HEK293 (cell line): ENCODE measurements around the gene ANKRD6.

Experiments
- CTCF ChIA-PET: fragments of 350-600 bp; formaldehyde crosslinking; extraction: SDS; loops from one replicate; lab custom pipeline; 2021; ENCODE audit warnings: antibody characterized with exemption; lab: Yijun Ruan, JAX
- POLR2A ChIA-PET: fragments of 300-600 bp; formaldehyde crosslinking; extraction: SDS; loops from one replicate; lab custom pipeline; 2020; ENCODE audit warnings: antibody characterized with exemption, inconsistent platforms; lab: Yijun Ruan, JAX
- H3K27ac ChIP-seq: fragments of 200-500 bp; sonication (Bioruptor generic); 2 replicates; pipeline ENCODE4 v1.5.1; 2014; ENCODE audit warnings: low read depth, low read length, control low read depth, inconsistent platforms; ENCODE audit errors: extremely low read depth
- H3K36me3 ChIP-seq, 2 experiments: fragments of 200-500 bp in 1 of 2; sonication (Bioruptor generic) in 1 of 2; 1 replicate in 1 of 2; 2 replicates in 1 of 2; pipeline ENCODE4 v1.5.1; 2014 to 2017; ENCODE audit warnings: inconsistent platforms in 2 of 2, low read length in 2 of 2; ENCODE audit not compliant: control insufficient read depth in 2 of 2, insufficient read depth in 1 of 2
- H3K4me1 ChIP-seq: fragments of 200-500 bp; sonication (Bioruptor generic); 2 replicates; pipeline ENCODE4 v1.5.1; 2014; ENCODE audit warnings: mild to moderate bottlenecking, low read length, inconsistent platforms; ENCODE audit not compliant: control insufficient read depth, insufficient read depth
- H3K4me3 ChIP-seq: 2 replicates; pipeline ENCODE4 v1.5.1; 2011; ENCODE audit warnings: low read depth, mild to moderate bottlenecking, control low read depth, low read length, moderate library complexity
- H3K9me3 ChIP-seq: fragments of 200-500 bp; sonication (Bioruptor generic); 2 replicates; pipeline ENCODE4 v1.5.1; 2014; ENCODE audit warnings: low read depth, low read length, inconsistent platforms; ENCODE audit not compliant: control insufficient read depth, insufficient read depth
- KLF1 ChIP-seq: fragments of 450-650 bp; formaldehyde crosslinking; IDR thresholded peaks from 2 replicates; pipeline ENCODE4 v1.5.1; 2016; ENCODE audit warnings: missing biosample characterization, missing genetic modification characterization
- KLF10 ChIP-seq: fragments of 450-650 bp; IDR thresholded peaks from 2 replicates; pipeline ENCODE4 v1.5.1; 2018; ENCODE audit warnings: missing biosample characterization, mild to moderate bottlenecking, missing genetic modification characterization
- ZEB2 ChIP-seq: fragments of 450-650 bp; formaldehyde crosslinking; IDR thresholded peaks from 2 replicates; pipeline ENCODE4 v1.5.1; 2016; ENCODE audit warnings: missing biosample characterization, missing genetic modification characterization
- ZNF121 ChIP-seq: fragments of 450-650 bp; formaldehyde crosslinking; IDR thresholded peaks from 2 replicates; pipeline ENCODE4 v1.5.1; 2016; ENCODE audit warnings: missing biosample characterization, missing genetic modification characterization
- ZNF19 ChIP-seq: fragments of 450-650 bp; formaldehyde crosslinking; IDR thresholded peaks from 2 replicates; pipeline ENCODE4; 2016; ENCODE audit warnings: missing biosample characterization, missing genetic modification characterization, low read depth
- ZNF2 ChIP-seq: fragments of 450-650 bp; formaldehyde crosslinking; IDR thresholded peaks from 2 replicates; pipeline ENCODE4 v1.5.1; 2016; ENCODE audit warnings: missing biosample characterization, missing genetic modification characterization
- ZNF335 ChIP-seq: fragments of 450-650 bp; formaldehyde crosslinking; conservative IDR thresholded peaks from 2 replicates; pipeline ENCODE4 v1.5.1; 2016; ENCODE audit warnings: missing biosample characterization, missing genetic modification characterization
- ZNF354C ChIP-seq: fragments of 450-650 bp; formaldehyde crosslinking; IDR thresholded peaks from 2 replicates; pipeline ENCODE4 v1.5.1; 2016; ENCODE audit warnings: missing biosample characterization, missing genetic modification characterization, low read depth, borderline replicate concordance
- ZNF37A ChIP-seq: fragments of 450-650 bp; IDR thresholded peaks from 2 replicates; pipeline ENCODE4 v1.5.1; 2018; ENCODE audit warnings: missing biosample characterization, missing genetic modification characterization
- ZNF391 ChIP-seq: fragments of 450-650 bp; formaldehyde crosslinking; IDR thresholded peaks from 2 replicates; pipeline ENCODE4 v1.5.1; 2016; ENCODE audit warnings: low read depth, missing biosample characterization, missing genetic modification characterization, borderline replicate concordance
- ZNF510 ChIP-seq: fragments of 450-650 bp; formaldehyde crosslinking; IDR thresholded peaks from 2 replicates; pipeline ENCODE4 v1.5.1; 2018; ENCODE audit warnings: mild to moderate bottlenecking, missing genetic modification characterization, missing biosample characterization; ENCODE audit not compliant: insufficient replicate concordance
- ZNF629 ChIP-seq: fragments of 450-650 bp; formaldehyde crosslinking; IDR thresholded peaks from 2 replicates; pipeline ENCODE4 v1.5.1; 2017; ENCODE audit warnings: missing biosample characterization, missing genetic modification characterization
- ZNF654 ChIP-seq: fragments of 450-650 bp; formaldehyde crosslinking; IDR thresholded peaks from 2 replicates; pipeline ENCODE4 v1.5.1; 2016; ENCODE audit warnings: low read depth, missing biosample characterization, missing genetic modification characterization
- ZNF658 ChIP-seq: fragments of 450-650 bp; formaldehyde crosslinking; IDR thresholded peaks from 2 replicates; pipeline ENCODE4; 2016; ENCODE audit warnings: missing biosample characterization, missing genetic modification characterization
- ZNF660 ChIP-seq: fragments of 450-650 bp; IDR thresholded peaks from 2 replicates; pipeline ENCODE4 v1.5.1; 2018; ENCODE audit warnings: missing biosample characterization, mild to moderate bottlenecking, missing genetic modification characterization
- ZNF777 ChIP-seq: fragments of 450-650 bp; formaldehyde crosslinking; IDR thresholded peaks from 2 replicates; pipeline ENCODE4 v1.5.1; 2017; ENCODE audit warnings: missing biosample characterization, missing genetic modification characterization, borderline replicate concordance
- ZNF785 ChIP-seq: fragments of 450-650 bp; formaldehyde crosslinking; IDR thresholded peaks from 2 replicates; pipeline ENCODE4 v1.5.1; 2016; ENCODE audit warnings: missing biosample characterization, missing genetic modification characterization
- ZNF837 ChIP-seq: fragments of 450-650 bp; formaldehyde crosslinking; IDR thresholded peaks from 2 replicates; pipeline ENCODE4 v1.5.1; 2016; ENCODE audit warnings: missing biosample characterization, missing genetic modification characterization
- TF ChIP-seq, protein P1 (sequence below): fragments of 450-650 bp; formaldehyde crosslinking; IDR thresholded peaks from 2 replicates; pipeline ENCODE4 v1.5.1; 2016; ENCODE audit warnings: missing biosample characterization, missing genetic modification characterization
- TF ChIP-seq, protein P2 (sequence below): fragments of 450-650 bp; formaldehyde crosslinking; IDR thresholded peaks from 2 replicates; pipeline ENCODE4 v1.5.1; 2017; ENCODE audit warnings: missing biosample characterization, missing genetic modification characterization
- TF ChIP-seq, protein P3 (sequence below): fragments of 450-650 bp; formaldehyde crosslinking; IDR thresholded peaks from 2 replicates; pipeline ENCODE4 v1.5.1; 2016; ENCODE audit warnings: missing biosample characterization, missing genetic modification characterization
- TF ChIP-seq, protein P4 (sequence below): fragments of 450-650 bp; formaldehyde crosslinking; IDR thresholded peaks from 2 replicates; pipeline ENCODE4 v1.5.1; 2016; ENCODE audit warnings: missing biosample characterization, missing genetic modification characterization

The ANKRD6 gene

DNA sequence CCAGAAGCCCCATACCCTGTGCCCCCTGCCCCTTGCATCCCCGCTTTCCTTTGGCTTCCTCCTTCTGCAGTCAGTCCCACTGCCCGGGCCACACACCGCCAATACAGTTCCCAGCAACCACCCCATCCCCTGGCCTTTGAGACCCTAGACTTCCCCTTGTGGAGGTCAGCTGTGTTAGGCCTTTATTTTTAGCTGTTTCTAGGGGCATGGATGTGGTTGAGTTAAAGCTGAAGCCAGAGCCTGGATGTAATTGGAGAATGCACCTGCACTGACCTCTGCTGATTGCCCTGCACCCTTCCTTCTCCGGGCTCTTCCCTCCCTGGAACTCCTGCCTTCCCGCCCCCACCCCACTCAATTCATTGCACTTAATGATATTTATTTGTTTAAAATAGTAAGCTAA, 171.7 kb downstream of the ANKRD6 start (continued):
- TF ChIP-seq ZNF354C (tag by site-specific recombination) (no peak), KLF1 (tag by site-specific recombination) (no peak), ZNF777 (tag by site-specific recombination) (no peak)

DNA sequence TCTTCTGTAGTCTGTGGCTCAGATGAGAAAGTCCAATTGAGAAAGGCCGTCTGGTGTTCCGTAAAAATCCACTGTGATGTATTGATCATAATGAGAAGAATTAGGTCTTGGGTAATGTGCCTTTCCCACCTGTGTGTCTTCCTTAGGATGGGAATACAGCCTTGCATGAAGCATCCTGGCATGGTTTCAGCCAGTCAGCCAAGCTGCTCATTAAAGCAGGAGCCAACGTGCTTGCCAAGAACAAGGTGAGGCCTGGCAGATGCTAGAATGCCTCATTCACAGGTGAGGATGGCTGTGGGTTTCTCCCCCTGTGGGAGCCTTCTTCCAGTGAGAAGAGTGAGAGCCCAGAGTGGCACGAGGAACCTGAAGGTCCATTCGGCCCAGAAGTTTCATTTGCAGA, 172.9 kb downstream of the ANKRD6 start:
- H3K9me3 ChIP-seq, result no peaks in the 10 kb centered on the region
- peaks cover 0 to 10% of the 10 kb centered on the region in 2 experiments; a peak in 2 of 3 replicates for H3K36me3 ChIP-seq
- POLR2A ChIA-PET, result no interaction called here
- TF ChIP-seq ZNF658, result no peak
- no peak for TF ChIP-seq ZNF785 (tag by site-specific recombination)
- TF ChIP-seq, protein P1, sequence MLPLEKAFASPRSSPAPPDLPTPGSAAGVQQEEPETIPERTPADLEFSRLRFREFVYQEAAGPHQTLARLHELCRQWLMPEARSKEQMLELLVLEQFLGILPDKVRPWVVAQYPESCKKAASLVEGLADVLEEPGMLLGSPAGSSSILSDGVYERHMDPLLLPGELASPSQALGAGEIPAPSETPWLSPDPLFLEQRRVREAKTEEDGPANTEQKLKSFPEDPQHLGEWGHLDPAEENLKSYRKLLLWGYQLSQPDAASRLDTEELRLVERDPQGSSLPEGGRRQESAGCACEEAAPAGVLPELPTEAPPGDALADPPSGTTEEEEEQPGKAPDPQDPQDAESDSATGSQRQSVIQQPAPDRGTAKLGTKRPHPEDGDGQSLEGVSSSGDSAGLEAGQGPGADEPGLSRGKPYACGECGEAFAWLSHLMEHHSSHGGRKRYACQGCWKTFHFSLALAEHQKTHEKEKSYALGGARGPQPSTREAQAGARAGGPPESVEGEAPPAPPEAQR (tag by site-specific recombination), result no peak
- TF ChIP-seq, protein P2, sequence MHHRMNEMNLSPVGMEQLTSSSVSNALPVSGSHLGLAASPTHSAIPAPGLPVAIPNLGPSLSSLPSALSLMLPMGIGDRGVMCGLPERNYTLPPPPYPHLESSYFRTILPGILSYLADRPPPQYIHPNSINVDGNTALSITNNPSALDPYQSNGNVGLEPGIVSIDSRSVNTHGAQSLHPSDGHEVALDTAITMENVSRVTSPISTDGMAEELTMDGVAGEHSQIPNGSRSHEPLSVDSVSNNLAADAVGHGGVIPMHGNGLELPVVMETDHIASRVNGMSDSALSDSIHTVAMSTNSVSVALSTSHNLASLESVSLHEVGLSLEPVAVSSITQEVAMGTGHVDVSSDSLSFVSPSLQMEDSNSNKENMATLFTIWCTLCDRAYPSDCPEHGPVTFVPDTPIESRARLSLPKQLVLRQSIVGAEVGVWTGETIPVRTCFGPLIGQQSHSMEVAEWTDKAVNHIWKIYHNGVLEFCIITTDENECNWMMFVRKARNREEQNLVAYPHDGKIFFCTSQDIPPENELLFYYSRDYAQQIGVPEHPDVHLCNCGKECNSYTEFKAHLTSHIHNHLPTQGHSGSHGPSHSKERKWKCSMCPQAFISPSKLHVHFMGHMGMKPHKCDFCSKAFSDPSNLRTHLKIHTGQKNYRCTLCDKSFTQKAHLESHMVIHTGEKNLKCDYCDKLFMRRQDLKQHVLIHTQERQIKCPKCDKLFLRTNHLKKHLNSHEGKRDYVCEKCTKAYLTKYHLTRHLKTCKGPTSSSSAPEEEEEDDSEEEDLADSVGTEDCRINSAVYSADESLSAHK, result no peak
- TF ChIP-seq, protein P3, sequence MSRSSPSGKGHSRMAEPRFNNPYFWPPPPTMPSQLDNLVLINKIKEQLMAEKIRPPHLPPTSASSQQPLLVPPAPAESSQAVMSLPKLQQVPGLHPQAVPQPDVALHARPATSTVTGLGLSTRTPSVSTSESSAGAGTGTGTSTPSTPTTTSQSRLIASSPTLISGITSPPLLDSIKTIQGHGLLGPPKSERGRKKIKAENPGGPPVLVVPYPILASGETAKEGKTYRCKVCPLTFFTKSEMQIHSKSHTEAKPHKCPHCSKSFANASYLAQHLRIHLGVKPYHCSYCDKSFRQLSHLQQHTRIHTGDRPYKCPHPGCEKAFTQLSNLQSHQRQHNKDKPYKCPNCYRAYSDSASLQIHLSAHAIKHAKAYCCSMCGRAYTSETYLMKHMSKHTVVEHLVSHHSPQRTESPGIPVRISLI (tag by site-specific recombination), result no peak
- TF ChIP-seq ZNF19 (tag by site-specific recombination), result no peak
- TF ChIP-seq KLF10 (tag by site-specific recombination), result no peak
- no peak for TF ChIP-seq ZNF510 (tag by site-specific recombination)
- TF ChIP-seq ZNF37A (tag by site-specific recombination), result no peak
- TF ChIP-seq ZNF391 (tag by site-specific recombination), result no peak
- H3K27ac ChIP-seq, result no peak overlapping the region
- H3K4me1 ChIP-seq, result no peaks in the 10 kb centered on the region
- CTCF ChIA-PET, result interaction anchor here (0.8 kb wide), 1 partner anchor 334 kb away, joined by 5 read pairs; no protein-coding TSS in a partner anchor
- H3K4me3 ChIP-seq, result no peak overlapping the region

DNA sequence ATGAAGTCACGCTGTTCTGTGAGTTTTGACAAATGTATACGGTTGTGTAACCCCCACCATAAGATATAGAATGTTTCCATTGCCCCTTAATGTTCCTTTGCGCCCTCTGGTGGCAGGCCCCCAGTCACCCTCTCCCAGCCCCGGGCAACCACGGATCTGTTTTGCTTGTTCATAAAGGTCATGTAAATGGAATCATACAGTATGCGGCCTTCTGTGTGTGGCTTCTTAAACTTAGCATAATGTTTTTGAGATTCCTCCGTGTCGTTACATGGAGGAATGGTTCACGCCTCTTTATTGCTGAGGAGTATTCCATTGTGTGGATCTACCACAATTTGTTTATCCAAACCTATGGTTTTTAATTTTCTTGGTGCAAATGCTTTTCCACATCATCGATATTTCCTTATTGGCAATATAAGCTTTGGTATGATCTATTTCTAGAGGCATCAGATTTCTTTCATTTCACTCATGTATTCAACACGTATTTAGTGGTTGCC, 177.2 kb downstream of the ANKRD6 start:
- CTCF ChIA-PET, result interaction anchor here (0.6 to 4.6 kb wide), 44 partner anchors 8 to 1146 kb away, joined by 3 to 47 read pairs (median 4); partner anchors contain the start of gene ANKRD6
- Histone ChIP-seq H3K9me3 (no peaks in the 10 kb centered on the region), H3K27ac (no peak overlapping the region), H3K4me3 (no peak overlapping the region), H3K4me1 (no peaks in the 10 kb centered on the region), H3K36me3 (peaks cover 0 to 22% of the 10 kb centered on the region in 2 experiments; a peak in 2 of 3 replicates)
- POLR2A ChIA-PET, result interaction anchor here (0.5 kb wide), 1 partner anchor 21 kb away, joined by 6 read pairs; no protein-coding TSS in a partner anchor
- TF ChIP-seq ZNF654 (tag by site-specific recombination) (peak; percentile 51), ZNF335 (no peak), ZNF2 (peak; percentile 65; the same call in 1 of the 2 replicates), ZNF121 (tag by site-specific recombination) (no peak), ZNF660 (peak; percentile 44; the same call in 1 of the 2 replicates), ZEB2 (tag by site-specific recombination) (no peak), ZNF837 (tag by site-specific recombination) (no peak), ZNF629 (tag by site-specific recombination) (0 out of 2 replicates have a peak, but pooled peaks have one; percentile 27)
- TF ChIP-seq, protein P4, sequence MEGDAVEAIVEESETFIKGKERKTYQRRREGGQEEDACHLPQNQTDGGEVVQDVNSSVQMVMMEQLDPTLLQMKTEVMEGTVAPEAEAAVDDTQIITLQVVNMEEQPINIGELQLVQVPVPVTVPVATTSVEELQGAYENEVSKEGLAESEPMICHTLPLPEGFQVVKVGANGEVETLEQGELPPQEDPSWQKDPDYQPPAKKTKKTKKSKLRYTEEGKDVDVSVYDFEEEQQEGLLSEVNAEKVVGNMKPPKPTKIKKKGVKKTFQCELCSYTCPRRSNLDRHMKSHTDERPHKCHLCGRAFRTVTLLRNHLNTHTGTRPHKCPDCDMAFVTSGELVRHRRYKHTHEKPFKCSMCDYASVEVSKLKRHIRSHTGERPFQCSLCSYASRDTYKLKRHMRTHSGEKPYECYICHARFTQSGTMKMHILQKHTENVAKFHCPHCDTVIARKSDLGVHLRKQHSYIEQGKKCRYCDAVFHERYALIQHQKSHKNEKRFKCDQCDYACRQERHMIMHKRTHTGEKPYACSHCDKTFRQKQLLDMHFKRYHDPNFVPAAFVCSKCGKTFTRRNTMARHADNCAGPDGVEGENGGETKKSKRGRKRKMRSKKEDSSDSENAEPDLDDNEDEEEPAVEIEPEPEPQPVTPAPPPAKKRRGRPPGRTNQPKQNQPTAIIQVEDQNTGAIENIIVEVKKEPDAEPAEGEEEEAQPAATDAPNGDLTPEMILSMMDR (tag by site-specific recombination), result peak; percentile 47
